T-helper 2 cell treated with Interferon-gamma antibody and Interleukin-4, amounts not matched to agents 100 ng/mL and 5 ng/mL, for 36 hours (primary cell): ENCODE results near the gene HADHB. TPM values are rescaled to one million over a fixed set of nuclear protein-coding genes. Genes with fewer than 3 reads are reported as not detected.
"Not testable (repeated sequence)": the region's sequence is repeated elsewhere in the genome, so short reads cannot be mapped to it uniquely, and the experiment has no call there.

Experiments
- intact Hi-C: fragments of 100-400 bp; cut with micrococcal nuclease; formaldehyde crosslinking; loops from one replicate; pipeline ENCODE4 v1.15.1; 2023
- total RNA-seq: library from RNA; stranded (reverse); gene quantifications from 2 replicates; pipeline ENCODE4 v1.2.3, GENCODE V29; 2022

HADHB gene
- total RNA-seq, 1 donor from 2014 or later = 56.9 TPM

- intact Hi-C loops = no loop called here
Measured at GRCh38 chr2:26326514-26326913, 81.8 kb downstream of the HADHB start.

GRCh38 chr2:26327291-26328272 lies 82.8 kb downstream of the HADHB start:
- intact Hi-C loops = no loop called here

- intact Hi-C loops = not testable (repeated sequence)
Measured at GRCh38 chr2:26329083-26329482, 84.3 kb downstream of the HADHB start.

DNA sequence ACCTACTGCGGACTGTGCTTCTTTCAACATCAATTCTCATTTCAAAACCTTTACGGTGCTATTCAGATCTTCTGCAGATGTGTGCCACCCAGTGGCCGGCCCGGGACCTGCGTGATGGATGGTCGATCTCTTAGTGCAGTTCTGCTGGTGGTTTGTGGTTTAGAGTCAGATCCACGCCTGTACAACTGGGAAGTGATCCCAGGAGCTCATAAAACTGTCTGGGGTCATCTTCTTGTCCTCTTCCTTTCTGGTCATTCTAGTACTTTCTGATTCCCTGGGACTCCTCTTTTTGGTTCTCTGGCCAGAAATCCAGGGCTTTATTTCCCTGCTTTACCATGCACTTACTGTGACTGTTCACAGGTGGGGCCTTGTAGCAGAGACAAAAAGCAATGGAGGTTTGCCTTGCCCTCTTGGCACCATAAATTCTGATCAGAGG lies 85.4 kb downstream of the HADHB start:
- intact Hi-C loops = loop anchor here (1.0 to 5.0 kb wide), 3 partner anchors 17 to 158 kb away; partner anchors contain the start of gene GAREM2

DNA sequence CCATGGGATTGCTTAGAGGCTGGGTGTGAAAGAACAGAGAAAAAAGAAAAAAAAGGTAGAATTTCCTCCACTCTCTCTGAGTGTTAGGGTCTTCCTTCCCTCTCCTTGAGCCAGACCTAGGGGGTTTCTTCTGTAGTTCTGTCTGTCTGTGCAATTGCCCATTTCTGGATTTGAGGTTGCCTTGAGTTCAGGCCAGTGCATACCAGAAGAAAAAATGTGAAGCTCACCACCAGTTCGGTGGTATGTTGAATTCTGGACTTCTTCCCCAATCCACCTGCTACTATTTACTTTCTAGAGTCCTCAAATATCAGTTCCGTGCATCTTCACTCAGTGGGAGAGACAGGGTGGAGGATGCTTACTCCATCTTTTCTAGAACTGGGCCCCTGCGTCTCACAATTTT lies 85.9 kb downstream of the HADHB start:
- intact Hi-C loops = loop anchor here (1.0 to 5.0 kb wide), 3 partner anchors 17 to 158 kb away; partner anchors contain the start of gene GAREM2

DNA sequence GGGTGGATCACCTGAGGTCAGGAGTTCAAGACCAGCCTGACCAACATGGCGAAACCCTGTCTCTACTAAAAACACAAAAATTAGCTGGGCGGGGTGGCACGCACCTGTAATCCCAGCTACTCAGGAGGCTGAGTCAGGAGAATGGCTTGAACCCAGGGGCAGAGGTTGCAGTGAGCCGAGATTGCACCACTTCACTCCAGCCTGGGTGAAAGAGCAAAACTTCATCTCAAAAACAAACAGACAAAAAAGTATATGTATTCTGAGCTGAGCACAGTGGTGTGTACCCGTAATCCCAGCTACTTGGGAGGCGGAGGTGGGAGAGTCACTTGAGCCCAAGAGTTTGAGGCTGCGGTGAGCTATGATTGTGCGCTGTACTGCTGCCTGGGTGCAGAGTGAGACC lies 86.6 kb downstream of the HADHB start:
- intact Hi-C loops = loop anchor here (5.0 kb wide), 1 partner anchor 159 kb away; the partner anchor contains the start of gene GAREM2

- intact Hi-C loops = loop anchor here (5.0 kb wide), 1 partner anchor 161 kb away; the partner anchor contains the start of gene GAREM2
Measured at GRCh38 chr2:26333293-26333692, 88.6 kb downstream of the HADHB start.

- intact Hi-C loops = no loop called here
Measured at GRCh38 chr2:26335231-26335630, 90.5 kb downstream of the HADHB start.

DNA sequence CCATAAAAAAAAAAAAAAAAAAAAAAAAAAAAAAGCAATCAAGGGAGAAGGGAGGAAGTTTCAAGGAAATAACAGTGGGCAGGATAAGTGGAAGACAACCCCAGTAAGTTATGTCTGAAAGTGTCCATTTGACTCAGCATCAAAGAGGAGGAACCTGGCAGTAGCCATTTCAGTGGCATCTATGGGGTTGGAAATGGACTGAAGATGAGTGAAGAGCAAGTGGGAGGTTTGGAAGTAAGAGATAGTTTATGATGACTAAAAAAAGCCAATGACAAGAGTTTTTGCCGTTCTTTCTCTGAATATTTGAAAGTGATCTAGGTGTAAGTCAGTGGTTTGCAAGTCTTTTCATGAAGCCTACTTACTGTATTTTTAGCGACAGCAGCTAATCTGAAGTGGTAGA lies 92.0 kb downstream of the HADHB start:
- intact Hi-C loops = no loop called here

DNA sequence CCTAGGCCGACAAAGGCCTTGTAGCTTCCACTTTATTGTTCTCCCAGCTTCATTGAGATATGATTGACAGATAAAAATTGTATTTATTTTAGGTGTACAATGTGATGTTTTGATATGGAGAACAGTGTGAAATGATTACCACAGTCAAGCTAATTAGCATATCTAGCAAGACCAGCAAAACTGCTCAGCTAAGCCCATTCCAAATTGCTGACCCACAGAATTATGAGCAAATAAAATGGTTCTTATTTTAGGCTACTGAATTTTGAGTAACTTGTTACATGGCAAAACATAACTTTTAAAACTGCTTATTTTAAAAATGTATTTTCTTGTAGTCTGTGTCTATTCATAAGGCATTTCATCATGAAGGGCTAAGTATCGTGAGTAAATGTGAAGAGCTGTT lies 92.6 kb downstream of the HADHB start:
- intact Hi-C loops = no loop called here

Other genes with a start within 250 kb of the HADHB start
- 115 and 119 TPM in 2 replicates for gene RAB10, start 210.9 kb upstream of the HADHB start, total RNA-seq
- 4.1 and 5.3 TPM in 2 replicates for gene GAREM2, start 71.9 kb upstream of the HADHB start, total RNA-seq
- 117 and 119 TPM in 2 replicates for gene HADHA, start 307 bp upstream of the HADHB start, total RNA-seq
- gene SELENOI, start 101.2 kb downstream of the HADHB start, total RNA-seq = 37.1 and 38.5 TPM in 2 replicates
- 4.8 and 4.9 TPM in 2 replicates for gene ADGRF3, start 101.8 kb downstream of the HADHB start, total RNA-seq
- not detected in 2 replicates for gene DRC1, start 157.0 kb downstream of the HADHB start, total RNA-seq
- 12.1 TPM in 2 replicates for gene OTOF, start 233.2 kb downstream of the HADHB start, total RNA-seq